HG03060 (cell line): Measurements from ENCODE around the gene STARD13.
"Not testable (repeated sequence)": the region's sequence is repeated elsewhere in the genome, so short reads cannot be mapped to it uniquely, and the experiment has no call there.

Experiments
- ATAC-seq: cut with Tn5 transposase; IDR thresholded peaks from one replicate; pipeline ENCODE4 v1.9.1; 2021; ENCODE audit warnings: low read depth, moderate number of reproducible peaks; ENCODE audit not compliant: unreplicated experiment

The STARD13 gene

DNA sequence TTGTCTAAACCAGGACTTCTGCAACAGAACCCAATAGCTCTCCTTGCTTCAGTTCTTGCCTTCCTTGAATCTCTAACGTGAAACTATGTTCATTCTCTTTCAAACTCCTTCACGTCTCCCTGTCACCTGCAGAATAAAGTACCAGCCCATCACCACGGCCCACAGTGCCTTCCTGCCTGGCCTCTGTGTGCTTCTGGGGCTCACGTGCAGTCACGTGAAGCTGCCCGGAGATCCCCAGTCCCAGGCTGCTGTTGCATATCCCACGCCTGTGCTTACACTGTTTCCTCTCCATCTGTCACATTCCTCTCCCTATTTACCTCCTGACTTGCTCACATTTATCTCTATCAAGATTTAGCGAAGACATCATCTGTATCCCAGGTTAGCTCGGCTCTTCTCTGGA, 102.8 kb downstream of the STARD13 start:
- no peak for ATAC-seq

DNA sequence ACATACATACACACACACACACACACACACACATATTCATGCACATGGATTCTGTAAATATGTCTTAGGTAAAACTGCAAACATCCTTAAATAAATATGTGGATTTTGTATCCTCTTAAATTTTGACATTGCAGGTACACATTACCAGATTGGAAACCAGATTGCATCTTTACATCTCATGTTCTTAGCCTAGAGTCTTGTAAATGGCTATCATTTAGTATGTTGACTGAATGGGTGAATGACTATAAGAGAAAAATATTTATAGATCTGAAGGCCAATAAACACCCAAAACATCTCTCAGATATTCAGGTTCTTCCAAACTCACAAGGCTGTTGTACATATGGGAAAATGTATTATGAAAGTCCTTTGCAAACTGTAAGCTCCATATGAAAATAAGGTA, 104.3 kb downstream of the STARD13 start:
- ATAC-seq = no peak

DNA sequence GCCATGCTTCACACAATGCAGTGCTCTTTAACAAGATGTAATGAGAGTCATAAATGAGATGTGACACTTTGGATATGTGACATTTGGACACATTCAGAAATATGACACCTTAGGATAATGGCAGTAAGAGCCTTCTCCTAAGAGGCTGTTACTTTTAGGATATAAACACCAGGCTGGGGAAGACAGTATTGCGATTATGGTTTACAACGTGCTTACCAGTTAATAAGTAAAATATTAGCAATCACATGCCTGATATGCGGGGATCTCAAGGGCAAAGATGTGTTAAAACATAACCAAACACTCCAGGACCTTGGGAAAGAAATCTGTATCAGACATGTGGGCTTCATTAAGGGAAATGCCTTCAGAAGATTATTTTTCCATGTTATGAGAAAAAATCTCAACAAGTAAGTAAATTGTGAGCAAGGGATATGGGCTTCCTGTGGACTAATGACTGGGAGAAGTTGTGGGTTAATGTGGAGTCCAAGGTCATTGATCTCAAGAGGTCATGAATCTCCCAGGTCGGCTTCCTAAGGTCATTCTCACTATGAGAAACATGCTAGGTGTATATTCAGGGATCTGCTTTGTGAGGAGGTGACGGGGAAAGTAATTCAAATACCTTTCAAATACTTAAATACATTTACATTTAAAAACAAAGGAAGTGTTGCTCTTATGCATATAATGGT, 105.3 kb downstream of the STARD13 start:
- no peak for ATAC-seq

DNA sequence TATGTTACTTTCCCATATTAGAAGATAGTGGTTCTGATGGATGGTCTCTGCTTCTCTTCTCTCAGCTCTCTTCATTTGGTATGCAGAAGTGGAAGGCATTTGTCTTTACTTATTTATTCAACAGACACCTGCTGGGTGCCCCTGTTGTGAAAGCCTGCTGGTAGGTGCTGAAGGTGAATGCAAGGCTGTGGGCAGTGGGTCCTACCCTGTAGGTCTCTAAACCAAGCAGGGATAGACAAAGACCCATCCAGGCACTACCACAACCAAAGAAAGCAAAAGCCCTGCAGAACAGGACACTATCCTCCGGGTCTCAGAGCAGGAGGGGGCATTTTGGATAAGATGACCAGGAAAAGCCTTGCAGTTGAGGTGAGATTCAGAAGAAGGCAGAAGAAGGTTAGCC, 106.1 kb downstream of the STARD13 start:
- no peak for ATAC-seq

DNA sequence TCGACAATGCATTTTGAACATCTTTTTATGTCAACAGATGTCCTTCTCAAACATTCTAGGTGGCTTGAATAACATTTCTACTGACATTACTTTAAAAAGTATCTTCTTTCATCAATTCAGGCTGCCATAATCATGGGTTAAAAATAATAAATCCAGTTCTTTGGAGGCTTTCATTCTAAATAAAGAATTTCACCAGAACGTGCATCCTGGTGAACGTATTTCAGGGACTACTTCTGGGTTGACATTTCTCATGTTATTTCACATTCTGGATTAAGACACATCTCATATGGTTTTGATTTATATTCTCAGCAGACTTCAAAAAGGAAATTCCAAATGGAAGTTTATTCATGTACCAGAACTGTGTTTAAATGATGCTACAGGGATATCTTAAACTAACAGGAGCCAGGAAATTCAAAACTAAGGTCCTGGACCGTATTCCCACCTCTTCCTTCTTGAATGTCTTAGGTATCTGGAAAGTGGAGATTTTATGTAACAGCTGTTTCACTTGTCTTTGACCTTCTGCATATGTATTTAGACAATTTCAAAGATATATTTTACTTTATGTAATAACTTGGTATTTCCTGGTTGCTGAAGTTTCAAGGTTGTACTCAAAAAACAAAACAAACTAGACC, 107.2 kb downstream of the STARD13 start:
- no peak for ATAC-seq

DNA sequence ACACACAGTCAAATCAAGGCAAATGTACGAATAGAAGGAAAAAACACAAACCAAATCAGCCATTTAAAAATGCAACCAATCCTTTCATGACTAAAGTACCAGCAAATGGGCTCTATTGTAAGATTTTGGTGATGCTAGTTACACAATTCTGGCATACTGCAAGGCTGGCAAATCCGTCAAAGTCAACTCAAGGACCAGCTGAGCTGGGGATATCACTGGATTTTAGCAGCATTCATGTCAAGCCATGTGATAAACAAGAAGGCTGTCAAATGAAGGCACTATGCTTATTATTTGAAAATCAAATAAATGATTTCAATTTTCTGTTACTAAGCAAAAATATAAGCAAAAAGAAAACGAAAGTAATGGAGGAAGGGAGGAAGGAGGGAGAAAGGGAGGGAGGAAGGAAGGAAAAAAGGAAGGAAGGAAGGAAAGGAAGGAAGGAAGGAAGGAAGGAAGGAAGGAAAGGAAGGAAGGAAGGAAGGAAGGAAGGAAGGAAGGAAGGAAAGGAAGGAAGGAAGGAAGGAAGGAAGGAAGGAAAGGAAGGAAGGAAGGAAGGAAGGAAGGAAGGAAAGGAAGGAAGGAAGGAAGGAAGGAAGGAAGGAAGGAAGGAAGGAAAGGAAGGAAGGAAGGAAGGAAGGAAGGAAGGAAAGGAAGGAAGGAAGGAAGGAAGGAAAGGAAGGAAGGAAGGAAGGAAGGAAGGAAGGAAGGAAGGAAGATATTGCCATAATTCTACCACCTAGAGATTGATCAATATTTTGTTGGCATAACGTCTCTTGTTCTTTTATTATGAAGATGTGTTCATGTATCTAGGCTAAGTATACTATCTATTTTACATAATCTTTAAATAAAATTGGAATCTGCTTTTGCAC, 108.0 kb downstream of the STARD13 start:
- ATAC-seq = not testable (repeated sequence)

DNA sequence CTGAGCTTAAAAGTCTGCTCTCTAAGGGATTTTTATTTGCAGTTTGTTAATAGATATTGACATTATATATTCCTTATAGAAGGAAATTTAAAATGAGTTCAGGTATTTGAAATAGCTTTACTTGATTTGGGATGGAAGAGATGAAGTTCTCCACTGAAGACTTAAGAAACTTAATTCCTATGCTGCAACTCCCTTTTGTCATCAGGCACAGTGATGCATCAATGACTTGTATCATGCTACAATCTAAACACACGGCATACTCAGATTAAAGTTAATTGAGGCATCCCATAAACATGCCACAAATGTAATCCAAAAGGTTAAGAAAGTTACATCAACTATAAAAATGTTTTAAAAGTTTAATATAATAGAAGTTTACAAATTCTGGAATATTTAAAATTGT, 109.0 kb downstream of the STARD13 start:
- ATAC-seq = no peak

DNA sequence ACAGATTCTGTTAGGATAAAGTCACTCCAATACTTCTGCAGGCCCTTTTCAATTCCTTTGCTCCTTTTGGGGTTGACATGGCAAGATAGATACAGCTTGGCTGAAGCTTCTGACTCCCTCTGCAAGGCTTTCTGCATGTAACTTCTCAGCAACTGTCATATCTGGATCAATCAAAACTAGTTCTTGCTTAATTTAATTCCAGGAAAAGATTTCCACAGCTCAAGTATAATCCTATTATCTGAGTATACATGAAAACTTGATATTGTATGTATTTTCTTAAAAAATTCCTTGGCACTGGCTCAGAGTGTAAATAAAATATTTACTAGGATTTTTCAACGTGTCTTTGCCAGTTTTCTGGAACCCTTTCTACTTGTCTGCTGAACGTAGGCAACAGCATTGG, 109.6 kb downstream of the STARD13 start:
- no peak for ATAC-seq

DNA sequence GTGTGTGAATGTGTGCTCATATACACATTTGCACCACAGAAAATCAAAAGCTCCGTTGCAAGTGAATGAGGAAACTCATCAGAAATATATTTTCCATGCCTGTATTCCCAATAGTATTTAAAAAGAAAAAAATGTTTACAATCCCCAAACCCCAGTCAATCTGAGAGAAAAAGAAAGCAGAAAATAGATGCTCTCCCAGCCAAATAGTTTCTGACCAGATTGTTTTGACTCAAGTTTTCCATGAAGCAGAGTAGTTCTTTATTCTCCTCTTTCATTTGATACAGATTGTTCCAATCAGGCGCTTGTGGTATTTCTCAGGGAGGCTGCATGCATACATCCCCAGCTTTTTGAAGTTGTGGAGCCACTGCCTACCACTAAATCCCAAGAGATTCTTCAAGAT, 110.6 kb downstream of the STARD13 start:
- no peak for ATAC-seq

DNA sequence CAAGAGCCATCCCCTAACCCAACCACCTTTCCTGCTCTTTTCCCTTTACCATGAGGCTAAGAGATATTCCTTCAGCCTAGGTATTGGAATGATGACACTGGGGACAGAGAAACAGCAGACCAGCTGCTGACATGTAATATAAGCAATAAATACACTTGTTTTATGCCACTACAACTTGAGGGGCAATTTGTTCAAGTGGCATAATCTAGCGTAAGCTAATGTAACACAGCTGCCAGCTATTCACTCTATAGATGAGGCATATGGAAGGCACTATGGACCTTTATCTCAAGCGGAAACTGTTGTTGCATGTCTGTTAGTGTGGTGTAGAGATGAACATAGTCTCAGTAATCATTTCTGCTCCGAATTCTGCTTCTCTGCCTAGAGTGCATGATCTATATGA, 111.1 kb downstream of the STARD13 start:
- ATAC-seq = no peak

DNA sequence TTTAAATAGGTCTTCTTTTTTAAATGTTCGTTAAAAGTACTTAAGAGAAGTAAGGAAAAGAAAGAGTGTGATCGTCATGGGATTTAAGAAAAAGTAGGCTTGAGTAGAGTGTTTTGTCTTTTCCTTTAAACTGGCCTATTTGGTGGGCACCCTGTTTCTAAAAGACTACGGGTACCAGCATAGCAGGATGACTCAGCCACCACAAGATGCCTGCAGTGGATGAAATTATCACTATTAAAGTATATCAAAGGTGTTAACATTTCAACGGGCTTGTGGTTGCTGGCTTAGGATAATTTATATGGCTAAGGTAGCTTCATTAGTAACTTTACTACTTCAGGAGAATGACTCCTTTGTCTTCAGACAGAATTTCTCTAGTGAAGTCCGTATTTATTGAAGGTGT, 112.6 kb downstream of the STARD13 start:
- ATAC-seq = no peak

DNA sequence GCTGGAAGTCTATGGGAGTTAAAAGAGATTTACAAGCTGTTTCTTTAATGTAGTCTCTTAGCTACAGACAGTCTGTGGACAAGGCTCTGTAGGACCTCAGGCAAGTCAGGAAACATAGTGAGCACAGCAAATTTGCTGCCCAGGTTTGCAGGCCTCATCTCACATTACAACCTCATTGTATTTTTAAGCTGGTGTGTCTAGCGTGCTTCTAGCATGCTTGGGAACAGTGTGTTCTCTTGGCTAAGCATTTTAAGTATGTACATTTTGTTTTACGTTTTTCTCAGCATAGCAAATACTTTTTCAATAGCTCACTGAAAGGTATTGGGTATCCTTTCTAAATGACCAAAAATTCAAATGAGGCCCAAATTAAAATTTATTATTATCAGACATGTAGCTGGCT, 113.2 kb downstream of the STARD13 start:
- no peak for ATAC-seq

DNA sequence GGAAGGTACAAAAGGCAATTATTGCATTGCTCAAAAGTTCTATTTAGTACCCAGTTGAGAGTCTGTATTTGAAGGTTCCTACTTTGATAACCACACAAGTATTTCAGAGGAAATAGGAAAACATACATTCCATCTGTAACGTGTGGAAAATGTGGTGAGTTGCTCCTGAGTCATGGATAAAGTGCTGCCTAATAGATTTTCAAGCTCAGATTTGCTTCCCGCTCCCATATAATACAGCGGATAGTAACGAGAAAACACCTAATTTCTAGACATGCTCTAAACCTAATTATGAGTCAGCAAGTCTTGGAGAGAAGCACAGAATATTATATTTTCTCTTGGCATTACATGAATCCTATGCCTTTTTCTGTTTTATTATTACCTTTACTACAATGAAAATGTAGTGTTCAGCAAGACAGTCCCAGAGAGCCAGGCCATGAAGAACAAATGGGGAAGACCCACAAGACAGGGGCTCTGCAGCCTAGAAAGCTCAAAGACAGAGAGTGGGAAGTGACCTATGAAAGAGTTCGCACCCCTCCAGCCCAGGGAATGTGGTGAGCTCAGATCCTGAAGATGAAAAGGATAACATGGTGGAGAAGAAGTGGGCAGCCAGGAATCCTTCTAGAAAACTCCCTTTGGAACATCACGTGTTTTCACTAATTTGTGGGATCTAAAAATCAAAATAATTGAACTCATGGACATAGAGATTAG, 116.1 kb downstream of the STARD13 start:
- ATAC-seq = no peak

DNA sequence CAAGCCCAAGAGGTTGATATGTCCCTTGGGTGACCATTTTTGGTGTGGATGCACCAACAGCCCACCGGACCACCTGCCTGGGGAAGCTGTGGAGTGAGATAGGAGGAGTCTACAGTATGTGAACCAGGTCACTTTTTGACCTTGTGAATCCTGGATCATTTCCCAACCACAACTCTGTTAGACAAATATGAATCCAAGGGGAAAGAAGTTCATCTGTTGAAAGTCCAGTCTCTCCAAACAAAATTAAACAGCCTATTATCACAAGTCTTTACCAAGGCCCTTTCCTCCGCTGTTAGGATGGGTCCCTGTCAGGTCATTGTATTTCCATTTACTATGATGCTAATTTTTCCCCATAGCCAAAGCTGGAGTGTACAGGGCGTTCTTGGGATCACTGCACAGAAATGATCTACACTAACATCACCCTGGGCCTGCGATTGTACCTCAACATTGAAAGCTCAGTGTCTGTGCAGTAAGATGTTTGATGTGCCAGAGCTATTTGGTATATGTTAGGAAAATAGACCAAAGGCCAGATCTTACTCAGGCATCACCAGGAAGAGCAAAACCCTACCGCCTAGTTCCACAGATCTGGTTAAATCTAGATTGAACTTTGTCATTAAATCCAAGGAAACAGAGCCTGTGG, 117.1 kb downstream of the STARD13 start:
- ATAC-seq = no peak

DNA sequence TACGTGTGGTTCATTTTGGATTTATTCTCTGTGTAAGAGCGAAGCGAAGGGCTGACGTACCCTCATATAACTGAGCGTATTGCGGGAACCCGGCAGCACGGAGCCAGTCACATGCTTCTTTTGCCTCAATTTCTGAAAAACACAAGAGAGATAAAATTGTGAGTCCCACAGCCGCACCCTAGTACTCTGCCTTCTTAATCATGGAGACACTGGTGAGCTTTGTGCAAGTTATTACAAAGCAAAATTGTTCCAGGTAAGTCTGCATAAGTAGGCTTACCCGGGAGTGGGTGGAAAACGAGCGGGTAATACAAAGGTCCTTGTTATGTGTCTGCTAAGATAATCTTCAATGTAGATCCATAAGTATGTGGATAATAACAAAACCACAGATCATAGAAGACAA, 118.1 kb downstream of the STARD13 start:
- no peak for ATAC-seq

DNA sequence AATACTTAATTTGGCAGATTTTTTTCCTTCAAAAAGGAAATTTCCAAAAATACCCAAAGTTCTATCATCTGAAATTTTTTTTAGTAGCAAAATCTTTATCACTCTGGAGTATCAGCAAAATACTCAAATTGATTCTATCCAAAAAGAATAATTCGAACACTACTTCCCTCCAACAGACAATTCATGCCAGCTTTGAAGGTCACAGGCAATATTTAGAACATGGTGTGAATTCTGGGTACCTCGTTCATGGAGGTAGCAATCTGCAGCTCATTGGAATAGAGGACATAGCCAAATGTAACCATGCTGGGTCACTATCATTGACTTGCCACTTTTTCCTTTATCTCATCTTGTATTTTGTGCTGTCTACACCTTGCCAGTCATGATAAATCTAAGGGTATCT, 119.8 kb downstream of the STARD13 start:
- ATAC-seq = no peak

DNA sequence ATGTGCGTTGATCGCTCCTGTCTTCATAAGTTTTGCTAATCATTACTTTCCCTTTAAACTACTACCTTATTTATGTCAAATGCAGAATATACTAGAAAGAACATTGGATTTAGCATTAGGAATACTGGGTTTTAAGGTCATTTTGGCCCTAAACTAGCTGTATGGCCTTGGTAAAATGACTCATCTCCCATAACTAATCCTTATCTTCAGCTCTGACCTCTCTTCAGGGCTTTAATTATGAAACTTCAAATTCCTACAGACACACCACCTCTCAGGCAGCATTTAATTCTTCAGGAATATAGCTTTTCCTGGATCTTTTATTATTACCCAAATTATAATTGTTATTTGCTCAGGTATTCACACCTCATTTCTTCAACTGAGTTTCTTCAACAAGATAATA, 121.2 kb downstream of the STARD13 start:
- no peak for ATAC-seq

DNA sequence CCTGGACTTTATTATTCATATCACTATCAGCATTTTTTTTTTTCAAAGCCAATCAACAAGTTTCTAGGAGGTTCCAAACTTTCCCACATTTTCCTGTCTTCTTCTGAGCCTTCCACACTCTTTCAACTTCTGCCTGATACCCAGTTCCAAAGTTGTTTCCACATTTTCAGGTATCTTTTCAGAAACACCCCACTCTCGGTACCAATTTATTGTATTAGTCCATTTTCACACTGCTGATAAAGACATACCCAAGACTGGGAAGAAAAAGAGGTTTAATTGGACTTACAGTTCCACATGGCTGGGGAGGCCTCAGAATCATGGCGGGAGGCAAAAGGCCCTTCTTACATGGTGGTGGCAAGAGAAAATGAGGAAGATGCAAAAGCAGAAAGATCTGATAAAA, 122.8 kb downstream of the STARD13 start:
- not testable (repeated sequence) for ATAC-seq

DNA sequence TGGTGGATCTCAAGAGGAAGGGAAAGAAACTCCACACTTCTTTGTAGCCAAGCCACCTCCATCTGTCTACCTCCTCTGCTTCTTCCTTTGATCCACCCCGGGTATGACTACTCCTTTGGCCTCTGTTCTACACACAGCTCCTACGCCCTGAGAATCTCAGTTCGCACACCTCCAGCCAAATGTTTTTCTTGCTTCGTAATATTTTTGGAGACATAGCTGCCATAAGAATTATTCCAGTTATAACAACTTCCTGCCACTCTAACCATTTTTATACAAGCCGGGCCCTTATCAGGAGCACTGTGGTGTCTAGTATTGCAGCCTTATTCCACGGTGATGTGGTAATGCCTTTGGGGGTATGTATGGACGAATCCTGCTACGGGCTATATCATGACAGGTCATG, 126.7 kb downstream of the STARD13 start:
- no peak for ATAC-seq

DNA sequence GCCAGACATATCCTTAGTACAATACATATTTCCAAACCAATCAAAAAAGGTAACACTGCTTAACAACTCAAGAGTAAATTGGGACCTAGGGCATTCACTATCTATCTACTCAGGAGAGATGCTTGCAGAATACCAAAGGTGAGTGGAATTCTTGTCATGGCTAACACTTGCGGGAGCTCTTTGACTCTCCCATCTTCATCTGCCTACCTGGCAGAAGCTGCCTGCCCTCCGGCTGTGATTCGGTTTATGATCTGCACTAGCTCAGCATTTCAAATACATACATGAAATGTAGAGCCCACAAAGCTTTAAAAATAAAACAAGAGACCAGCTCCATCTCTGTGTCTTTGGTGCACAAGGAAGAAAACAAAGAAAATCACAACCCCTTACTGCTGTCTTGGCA, 127.3 kb downstream of the STARD13 start:
- ATAC-seq = no peak

DNA sequence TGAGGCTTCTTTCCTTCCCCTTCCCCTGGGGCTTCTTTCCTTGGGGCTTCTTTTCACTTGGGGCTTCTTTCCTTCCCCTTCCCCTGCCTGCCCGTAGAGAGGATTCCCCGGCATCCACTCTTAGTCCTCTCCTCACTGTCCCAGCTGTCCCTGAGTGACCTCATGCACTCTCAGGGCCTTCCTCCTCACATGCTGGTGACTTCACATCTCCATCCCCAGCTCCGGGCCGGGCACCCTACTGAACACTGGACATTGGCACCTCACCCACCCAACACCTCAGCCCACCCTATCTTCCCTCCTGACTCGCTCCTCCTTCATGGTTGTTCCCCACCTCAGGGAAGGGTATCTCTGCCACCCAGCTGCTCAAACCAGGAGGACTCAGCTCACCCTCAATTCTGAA, 130.6 kb downstream of the STARD13 start:
- ATAC-seq = no peak
